PC-3 (cell line): ENCODE measurements around the gene DNAJC22. TPM values are rescaled to one million over a fixed set of nuclear protein-coding genes. Genes with fewer than 3 reads are reported as not detected.

Experiments
- ATAC-seq: fragments of 200-7000 bp; cut with Tn5 transposase; 2 replicates; pipeline ENCODE4 v1.9.1; 2020; ENCODE audit warnings: mild to moderate bottlenecking, moderate library complexity
- BruUV-seq: library from RNA; stranded (reverse); fragments of 400-500 nt; replicated peaks from 2 replicates; lab custom pipeline; 2021; lab: Mats Ljungman, UMichigan
- CTCF ChIA-PET: fragments of 300-600 bp; sonication (Branson Sonifier 250); formaldehyde crosslinking; loops from one replicate; lab custom pipeline; 2022; ENCODE audit warnings: antibody characterized with exemption; lab: Charles Lee
- POLR2A ChIA-PET: fragments of 300-600 bp; sonication (Branson Sonifier 250); formaldehyde crosslinking; loops from one replicate; lab custom pipeline; 2022; ENCODE audit warnings: antibody characterized with exemption; ENCODE audit not compliant: unreplicated experiment; lab: Charles Lee
- DNase-seq: peaks from one replicate; pipeline ENCODE4 v3.0.0-alpha.2; 2015
- H2AFZ ChIP-seq: fragments of 300-600 bp; sonication (generic); 2 replicates; pipeline ENCODE4 v1.6.0; 2016; ENCODE audit warnings: antibody characterized with exemption, low read length
- H3F3A ChIP-seq: fragments of 300-600 bp; sonication (generic); one replicate; pipeline ENCODE4 v1.6.0; 2017; ENCODE audit warnings: antibody characterized with exemption, low read length, control low read depth, mild to moderate bottlenecking; ENCODE audit not compliant: unreplicated experiment
- H3K27ac ChIP-seq: fragments of 300-600 bp; sonication (generic); 2 replicates; pipeline ENCODE4 v1.5.1; 2016; ENCODE audit warnings: mild to moderate bottlenecking, low read length
- H3K27me3 ChIP-seq: fragments of 300-600 bp; sonication (generic); 2 replicates; pipeline ENCODE4 v1.6.1; 2016; ENCODE audit warnings: low read length, mixed read lengths
- H3K36me3 ChIP-seq: fragments of 300-600 bp; sonication (generic); 2 replicates; pipeline ENCODE4 v1.6.1; 2016; ENCODE audit warnings: low read depth, mixed run types, low read length, mixed read lengths
- H3K4me1 ChIP-seq: fragments of 300-600 bp; sonication (generic); 2 replicates; pipeline ENCODE4 v1.5.1; 2016; ENCODE audit warnings: low read length; ENCODE audit not compliant: insufficient read depth
- H3K4me2 ChIP-seq: fragments of 300-600 bp; sonication (generic); 2 replicates; pipeline ENCODE4 v1.6.0; 2016; ENCODE audit warnings: low read length
- H3K4me3 ChIP-seq: fragments of 300-600 bp; sonication (generic); 2 replicates; pipeline ENCODE4 v1.5.1; 2016; ENCODE audit warnings: mild to moderate bottlenecking, low read length, mixed read lengths
- H3K79me2 ChIP-seq: fragments of 300-600 bp; sonication (generic); 2 replicates; pipeline ENCODE4 v1.6.1; 2017; ENCODE audit warnings: low read length, mixed read lengths
- H3K9ac ChIP-seq: fragments of 300-600 bp; sonication (generic); 2 replicates; pipeline ENCODE4 v1.6.0; 2016; ENCODE audit warnings: mild to moderate bottlenecking, low read length
- H3K9me2 ChIP-seq: fragments of 300-600 bp; sonication (generic); replicated peaks from 2 replicates; pipeline ENCODE4 v1.6.1; 2016; ENCODE audit warnings: mixed run types, low read length, mixed read lengths
- H3K9me3 ChIP-seq: fragments of 300-600 bp; sonication (generic); 2 replicates; pipeline ENCODE4 v1.6.1; 2016; ENCODE audit warnings: low read length, mixed read lengths
- H4K20me1 ChIP-seq: fragments of 300-600 bp; sonication (generic); 2 replicates; pipeline ENCODE4 v1.6.1; 2016; ENCODE audit warnings: low read length, mixed read lengths
- EZH2 ChIP-seq: fragments of 300-600 bp; sonication (generic); IDR thresholded peaks from one replicate; pipeline ENCODE4 v1.6.1; 2017; ENCODE audit warnings: antibody characterized with exemption, mild to moderate bottlenecking, low read length; ENCODE audit not compliant: unreplicated experiment
- EZH2phosphoT487 ChIP-seq: fragments of 300-600 bp; sonication (generic); IDR thresholded peaks from 2 replicates; pipeline ENCODE4 v1.6.1; 2018; ENCODE audit warnings: mild to moderate bottlenecking, antibody characterized with exemption, low read length, borderline replicate concordance
- intact Hi-C: fragments of 100-400 bp; cut with micrococcal nuclease; formaldehyde crosslinking; loops from 2 replicates; pipeline ENCODE4 v1.9.0; 2023
- total RNA-seq: library from RNA; depleted of rRNA; stranded (reverse); fragments of >200 nt; gene quantifications from 2 replicates; pipeline ENCODE4 v1.2.3, GENCODE V29; 2014; rRNA removed
- TF ChIP-seq, protein P1 (sequence below): fragments of 300-600 bp; sonication (generic); conservative IDR thresholded peaks from 2 replicates; pipeline ENCODE4 v1.5.1; 2017; ENCODE audit warnings: antibody characterized with exemption, low read depth, mild to moderate bottlenecking, low read length

The DNAJC22 gene
- total RNA-seq, 1 experiment from 2014 or later: 12.9 TPM

DNA sequence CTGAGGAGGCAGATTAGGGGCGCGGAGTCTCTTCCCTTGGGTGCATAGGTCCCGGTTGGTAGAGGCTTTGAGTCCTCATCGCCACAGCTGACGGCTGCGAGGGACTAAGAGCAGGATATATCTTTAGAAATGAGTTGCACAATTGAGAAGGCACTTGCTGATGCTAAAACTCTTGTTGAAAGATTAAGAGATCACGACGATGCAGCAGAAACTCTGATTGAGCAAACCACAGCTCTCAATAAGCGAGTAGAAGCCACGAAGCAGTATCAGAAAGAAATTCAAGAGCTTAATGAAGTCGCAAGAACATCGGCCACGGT is 42.7 kb downstream of the DNAJC22 start:
- ChIA-PET POLR2A (no interaction called here), CTCF (no interaction called here)
- no peaks in the 10 kb centered on the region for H3K4me1 ChIP-seq
- no peaks in the 10 kb centered on the region for H3K27me3 ChIP-seq
- no peak overlapping the region for H3K4me3 ChIP-seq
- intact Hi-C loops: no loop called here
- no TSS peak for BruUV-seq
- DNase-seq (no peak), ATAC-seq (no peak)
- no peak overlapping the region for H2AFZ ChIP-seq
- no peak overlapping the region for H3K4me2 ChIP-seq
- H3K9ac ChIP-seq: no peak overlapping the region
- H3K27ac ChIP-seq: no peak overlapping the region
- peaks cover 5% of the 10 kb centered on the region; the same call in 1 of the 2 replicates for H4K20me1 ChIP-seq
- no peaks in the 10 kb centered on the region for H3F3A ChIP-seq
- no peaks in the 10 kb centered on the region for H3K9me3 ChIP-seq
- H3K36me3 ChIP-seq: no peaks in the 10 kb centered on the region
- peaks cover 49% of the 10 kb centered on the region for H3K79me2 ChIP-seq
- H3K9me2 ChIP-seq: no peaks in the 10 kb centered on the region
- TF ChIP-seq EZH2: no peak
- TF ChIP-seq, protein P1, sequence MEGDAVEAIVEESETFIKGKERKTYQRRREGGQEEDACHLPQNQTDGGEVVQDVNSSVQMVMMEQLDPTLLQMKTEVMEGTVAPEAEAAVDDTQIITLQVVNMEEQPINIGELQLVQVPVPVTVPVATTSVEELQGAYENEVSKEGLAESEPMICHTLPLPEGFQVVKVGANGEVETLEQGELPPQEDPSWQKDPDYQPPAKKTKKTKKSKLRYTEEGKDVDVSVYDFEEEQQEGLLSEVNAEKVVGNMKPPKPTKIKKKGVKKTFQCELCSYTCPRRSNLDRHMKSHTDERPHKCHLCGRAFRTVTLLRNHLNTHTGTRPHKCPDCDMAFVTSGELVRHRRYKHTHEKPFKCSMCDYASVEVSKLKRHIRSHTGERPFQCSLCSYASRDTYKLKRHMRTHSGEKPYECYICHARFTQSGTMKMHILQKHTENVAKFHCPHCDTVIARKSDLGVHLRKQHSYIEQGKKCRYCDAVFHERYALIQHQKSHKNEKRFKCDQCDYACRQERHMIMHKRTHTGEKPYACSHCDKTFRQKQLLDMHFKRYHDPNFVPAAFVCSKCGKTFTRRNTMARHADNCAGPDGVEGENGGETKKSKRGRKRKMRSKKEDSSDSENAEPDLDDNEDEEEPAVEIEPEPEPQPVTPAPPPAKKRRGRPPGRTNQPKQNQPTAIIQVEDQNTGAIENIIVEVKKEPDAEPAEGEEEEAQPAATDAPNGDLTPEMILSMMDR: no peak
- no peak for TF ChIP-seq EZH2phosphoT487

DNA sequence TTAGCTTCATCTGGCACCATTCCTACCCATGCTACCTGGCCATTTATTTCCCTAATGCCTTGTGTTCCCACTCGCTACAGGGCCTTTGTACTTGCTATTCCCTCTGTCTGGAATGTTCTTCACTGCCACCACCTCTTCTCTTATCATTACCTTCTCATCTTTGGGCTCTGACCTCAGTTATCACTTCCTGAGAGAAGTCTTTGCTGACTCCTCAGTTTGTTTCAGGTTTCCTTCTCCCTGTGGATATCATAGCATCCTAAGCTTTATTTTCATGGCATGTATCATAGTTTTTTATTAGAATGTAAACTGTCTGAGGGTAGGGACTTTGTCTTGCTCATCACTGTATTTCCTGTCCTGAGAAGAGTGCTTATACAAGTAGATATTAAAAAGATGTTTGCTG is 50.3 kb downstream of the DNAJC22 start:
- Histone ChIP-seq H3K4me3 (no peak overlapping the region), H3K27ac (no peak overlapping the region), H3K79me2 (peaks cover 76% of the 10 kb centered on the region), H3K9ac (no peak overlapping the region), H3K4me1 (peaks cover 14% of the 10 kb centered on the region), H3K9me3 (no peaks in the 10 kb centered on the region), H4K20me1 (peaks cover 9% of the 10 kb centered on the region; the same call in 1 of the 2 replicates), H2AFZ (no peak overlapping the region), H3K9me2 (no peaks in the 10 kb centered on the region), H3K27me3 (no peaks in the 10 kb centered on the region), H3F3A (no peaks in the 10 kb centered on the region), H3K36me3 (no peaks in the 10 kb centered on the region), H3K4me2 (no peak overlapping the region)
- no peak for DNase-seq
- intact Hi-C loops: no loop called here
- no peak for ATAC-seq
- TF ChIP-seq EZH2: no peak
- ChIA-PET CTCF (interaction anchor here (0.6 kb wide), 1 partner anchor 39 kb away, joined by 6 read pairs; no protein-coding TSS in a partner anchor), POLR2A (no interaction called here)
- no TSS peak for BruUV-seq

DNA sequence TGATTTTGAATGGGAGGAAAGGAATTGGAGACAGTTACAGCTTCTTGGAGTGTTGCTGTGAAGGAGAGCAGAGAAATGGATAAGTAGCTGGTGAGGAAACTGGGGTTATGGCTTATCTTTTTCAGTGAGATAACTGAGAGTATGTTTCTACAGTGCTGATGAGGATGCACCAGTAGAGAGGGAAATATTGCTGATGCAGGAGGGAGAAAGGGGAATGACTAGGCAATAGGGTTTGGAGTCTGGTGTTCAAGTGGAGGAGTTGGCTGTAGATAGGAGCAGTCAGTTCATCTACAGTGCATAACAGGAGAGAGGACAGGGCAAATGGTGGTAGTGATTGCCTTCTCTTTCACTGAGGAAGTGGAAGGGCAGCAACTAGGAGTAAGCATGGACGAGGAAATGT is 53.6 kb downstream of the DNAJC22 start:
- H3K9ac ChIP-seq: no peak overlapping the region
- ChIA-PET POLR2A (no interaction called here), CTCF (no interaction called here)
- H3K79me2 ChIP-seq: peaks cover 73% of the 10 kb centered on the region
- H3F3A ChIP-seq: no peaks in the 10 kb centered on the region
- no TSS peak for BruUV-seq
- H2AFZ ChIP-seq: no peak overlapping the region
- no peaks in the 10 kb centered on the region for H3K36me3 ChIP-seq
- intact Hi-C loops: no loop called here
- no peaks in the 10 kb centered on the region for H3K27me3 ChIP-seq
- peaks cover 12% of the 10 kb centered on the region; the same call in 1 of the 2 replicates for H4K20me1 ChIP-seq
- DNase-seq (no peak), ATAC-seq (0 out of 2 replicates have a peak, but pooled peaks have one; percentile 28)
- no peak overlapping the region for H3K4me3 ChIP-seq
- no peaks in the 10 kb centered on the region for H3K9me3 ChIP-seq
- H3K27ac ChIP-seq: no peak overlapping the region
- H3K9me2 ChIP-seq: no peaks in the 10 kb centered on the region
- H3K4me2 ChIP-seq: no peak overlapping the region
- H3K4me1 ChIP-seq: peaks cover 14% of the 10 kb centered on the region
- TF ChIP-seq EZH2 (no peak), EZH2phosphoT487 (no peak)
- TF ChIP-seq, protein P1: no peak

Other genes starting within 250 kb of the DNAJC22 start
- 17.1 and 18.5 TPM in 2 replicates for gene LMBR1L, start 236.0 kb upstream of the DNAJC22 start, total RNA-seq
- gene TUBA1B, start 215.5 kb upstream of the DNAJC22 start, total RNA-seq: 4,374 and 4,720 TPM in 2 replicates
- gene TUBA1A, start 157.8 kb upstream of the DNAJC22 start, total RNA-seq: 46.1 and 46.9 TPM in 2 replicates
- gene TUBA1C, start 81.8 kb upstream of the DNAJC22 start, total RNA-seq: 1,285 and 1,376 TPM in 2 replicates
- gene PRPH, start 51.7 kb upstream of the DNAJC22 start, total RNA-seq: 0.15 TPM in 1 of 2 replicates, not detected in the other
- 99.2 and 103 TPM in 2 replicates for gene TROAP, start 23.6 kb upstream of the DNAJC22 start, total RNA-seq
- gene C1QL4, start 9.7 kb upstream of the DNAJC22 start, total RNA-seq: 5.3 and 6.9 TPM in 2 replicates
- 27.0 and 29.0 TPM in 2 replicates for gene SPATS2, start 20.6 kb downstream of the DNAJC22 start, total RNA-seq
- 0.07 and 0.12 TPM in 2 replicates for gene KCNH3, start 192.1 kb downstream of the DNAJC22 start, total RNA-seq
- 86.8 and 95.8 TPM in 2 replicates for gene MCRS1, start 221.3 kb downstream of the DNAJC22 start, total RNA-seq